Hepatocyte (in vitro differentiated cells): Measurements from ENCODE around the gene SRP14.

ENCODE experiments used
- EZH2 ChIP-seq: fragments of 200-600 bp; sonication (generic); IDR thresholded peaks from 2 replicates; pipeline ENCODE4 v1.6.1; 2016; ENCODE audit warnings: antibody characterized with exemption, mild to moderate bottlenecking, borderline replicate concordance
- EZH2phosphoT487 ChIP-seq: fragments of 200-600 bp; sonication (generic); IDR thresholded peaks from one replicate; pipeline ENCODE4 v1.6.1; 2018; ENCODE audit warnings: antibody characterized with exemption, mild to moderate bottlenecking, low read depth, moderate library complexity; ENCODE audit not compliant: unreplicated experiment, severe bottlenecking
- TF ChIP-seq, protein P1 (sequence below): fragments of 200-600 bp; sonication (generic); IDR thresholded peaks from 2 replicates; pipeline ENCODE4 v1.5.1; 2016; ENCODE audit warnings: antibody characterized with exemption, mild to moderate bottlenecking; ENCODE audit not compliant: poor library complexity

GRCh38 chr15:40045572-40046217 is 6.7 kb upstream of the SRP14 start:
- TF ChIP-seq, protein P1, sequence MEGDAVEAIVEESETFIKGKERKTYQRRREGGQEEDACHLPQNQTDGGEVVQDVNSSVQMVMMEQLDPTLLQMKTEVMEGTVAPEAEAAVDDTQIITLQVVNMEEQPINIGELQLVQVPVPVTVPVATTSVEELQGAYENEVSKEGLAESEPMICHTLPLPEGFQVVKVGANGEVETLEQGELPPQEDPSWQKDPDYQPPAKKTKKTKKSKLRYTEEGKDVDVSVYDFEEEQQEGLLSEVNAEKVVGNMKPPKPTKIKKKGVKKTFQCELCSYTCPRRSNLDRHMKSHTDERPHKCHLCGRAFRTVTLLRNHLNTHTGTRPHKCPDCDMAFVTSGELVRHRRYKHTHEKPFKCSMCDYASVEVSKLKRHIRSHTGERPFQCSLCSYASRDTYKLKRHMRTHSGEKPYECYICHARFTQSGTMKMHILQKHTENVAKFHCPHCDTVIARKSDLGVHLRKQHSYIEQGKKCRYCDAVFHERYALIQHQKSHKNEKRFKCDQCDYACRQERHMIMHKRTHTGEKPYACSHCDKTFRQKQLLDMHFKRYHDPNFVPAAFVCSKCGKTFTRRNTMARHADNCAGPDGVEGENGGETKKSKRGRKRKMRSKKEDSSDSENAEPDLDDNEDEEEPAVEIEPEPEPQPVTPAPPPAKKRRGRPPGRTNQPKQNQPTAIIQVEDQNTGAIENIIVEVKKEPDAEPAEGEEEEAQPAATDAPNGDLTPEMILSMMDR = no peak
- TF ChIP-seq EZH2phosphoT487 (no peak), EZH2 (no peak)
